Stimulated activated CD4-positive, alpha-beta T cell treated with anti-CD3 and anti-CD28 coated beads, Interleukin-1b, Interleukin-23, amount 100 ng/mL, for 1 hour (primary cell): ENCODE results near the gene TRIM63.

Experiments used
- DNase-seq, 2 donors: peaks; one replicate each; pipeline ENCODE4 v3.0.0-alpha.2; 2020; ENCODE audit warnings: low read depth in 2 of 2

TRIM63 gene

DNA sequence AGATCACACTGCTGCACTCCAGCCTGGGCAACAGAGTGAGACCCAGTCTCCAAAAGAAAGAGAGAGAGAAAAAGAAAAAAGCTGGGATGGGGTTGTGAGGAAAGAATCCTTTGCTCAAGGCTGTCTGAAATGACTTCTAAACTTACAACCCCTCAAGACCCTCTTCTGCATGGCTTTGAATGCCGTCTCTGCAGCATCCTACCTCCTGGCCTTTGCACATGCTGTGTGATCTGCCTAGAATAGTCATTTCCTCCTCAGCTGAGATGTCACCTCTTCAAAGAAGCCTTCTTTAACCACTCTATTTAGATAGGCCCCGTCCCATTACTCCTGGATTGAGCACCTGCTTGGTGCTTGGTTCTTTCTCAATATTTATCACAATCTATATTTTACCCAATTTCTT is 17.4 kb upstream of the TRIM63 start:
- no peak for DNase-seq

- no peak for DNase-seq
These were observed 16.7 kb upstream of the TRIM63 start for GRCh38 chr1:26084091-26084561.

DNA sequence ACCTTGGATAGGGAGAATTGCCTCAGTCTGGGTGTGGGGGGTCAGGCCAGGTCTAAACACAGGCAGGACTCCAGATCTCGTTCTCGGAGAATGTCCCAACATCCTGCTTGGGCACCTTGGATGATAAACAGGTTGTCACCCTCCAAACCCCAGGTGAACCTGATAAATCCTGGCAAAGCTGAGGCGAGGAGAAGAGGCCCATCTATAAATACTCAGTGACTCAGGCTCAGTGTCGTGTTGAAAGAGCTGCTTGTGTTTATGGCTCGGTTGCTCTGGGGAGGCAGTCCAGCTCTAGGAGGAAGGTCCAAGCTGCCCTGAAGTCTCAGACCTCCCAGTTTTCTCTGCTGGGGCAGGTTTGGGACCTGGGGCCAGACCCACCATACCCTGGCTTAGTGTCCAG is 15.8 kb upstream of the TRIM63 start:
- no peak for DNase-seq

- no peak for DNase-seq
These were observed 14.6 kb upstream of the TRIM63 start for GRCh38 chr1:26082020-26082350.

DNA sequence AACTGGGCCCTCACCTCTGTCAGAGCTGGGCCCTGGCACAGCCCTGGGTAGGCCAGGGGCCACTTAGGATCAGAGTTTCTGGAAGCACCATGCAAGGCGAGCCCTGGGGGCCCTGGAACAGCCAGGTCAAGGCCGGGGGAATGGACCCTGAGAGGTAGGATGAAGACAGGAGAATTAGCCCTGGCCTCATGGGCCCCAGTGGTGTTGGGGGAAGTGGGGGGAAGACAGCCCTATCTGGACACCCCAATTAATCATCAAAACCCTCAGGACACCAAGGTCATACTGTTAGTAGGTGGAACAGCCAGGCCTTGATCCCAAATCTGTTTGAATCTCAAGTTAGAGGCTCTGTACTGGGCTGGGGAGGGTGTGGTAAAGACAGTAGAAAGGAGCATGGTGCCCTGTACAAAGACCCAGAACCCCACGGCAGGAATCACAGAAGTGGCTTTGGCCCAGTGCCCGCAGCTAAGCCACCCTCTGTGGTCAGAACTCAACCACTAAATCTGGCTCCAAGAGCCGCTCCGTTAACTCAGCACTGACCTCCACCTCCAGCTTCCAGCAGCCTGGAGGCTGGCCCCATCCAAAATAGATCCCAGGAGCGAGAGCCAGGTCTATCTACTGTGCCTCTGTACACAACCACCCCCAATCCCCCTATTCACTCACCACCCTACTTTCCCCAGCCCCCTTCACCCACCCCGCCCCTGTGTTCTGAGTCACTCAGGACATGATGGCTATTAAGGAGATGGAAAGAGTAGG is 14.0 kb upstream of the TRIM63 start:
- DNase-seq = no peak

- no peak for DNase-seq
These were observed 12.8 kb upstream of the TRIM63 start for GRCh38 chr1:26079960-26080814.

GRCh38 chr1:26079178-26079563 is 11.7 kb upstream of the TRIM63 start:
- DNase-seq = no peak

DNA sequence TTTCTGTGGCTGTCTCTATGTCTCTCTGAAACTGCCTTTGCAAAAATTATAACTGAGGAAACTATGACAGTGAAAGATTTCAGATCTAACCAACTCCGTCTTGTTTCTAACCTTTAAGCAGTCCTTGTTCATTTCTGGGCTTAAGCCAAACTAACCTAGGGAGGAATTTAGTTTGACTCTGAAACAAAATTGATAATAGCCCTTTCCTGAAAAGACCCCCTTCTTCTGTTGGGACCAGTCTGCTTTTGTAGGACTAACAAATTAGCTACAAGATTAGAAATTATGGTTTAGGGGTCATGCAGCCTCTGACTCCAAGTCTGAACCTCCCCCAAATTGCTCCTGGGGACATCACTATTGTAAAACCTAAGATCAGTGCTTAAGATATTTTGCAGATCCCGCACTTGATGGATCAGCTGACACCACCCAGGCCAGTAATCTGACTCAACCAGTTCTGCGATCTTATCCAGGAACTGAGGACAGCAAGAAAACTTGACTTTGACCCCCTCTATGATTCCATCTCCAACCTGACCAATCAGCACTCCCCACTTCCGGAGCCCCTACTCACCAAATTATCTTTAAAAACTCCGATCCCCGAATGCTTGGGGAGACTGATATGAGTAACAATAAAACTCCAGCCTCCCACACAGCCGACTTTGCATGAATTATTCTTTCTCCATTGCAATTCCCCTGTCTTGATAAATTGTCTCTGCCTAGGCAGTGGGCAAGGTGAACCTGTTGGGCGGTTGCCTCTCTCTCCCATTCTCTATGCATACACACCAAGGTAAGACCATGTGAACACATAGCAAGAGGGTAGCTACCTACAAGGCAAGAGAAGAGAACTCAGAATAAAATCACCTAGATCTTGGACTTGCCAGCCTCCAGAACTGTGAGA is 11.1 kb upstream of the TRIM63 start:
- no peak for DNase-seq

GRCh38 chr1:26077524-26077923 is 10.1 kb upstream of the TRIM63 start:
- DNase-seq = no peak

DNA sequence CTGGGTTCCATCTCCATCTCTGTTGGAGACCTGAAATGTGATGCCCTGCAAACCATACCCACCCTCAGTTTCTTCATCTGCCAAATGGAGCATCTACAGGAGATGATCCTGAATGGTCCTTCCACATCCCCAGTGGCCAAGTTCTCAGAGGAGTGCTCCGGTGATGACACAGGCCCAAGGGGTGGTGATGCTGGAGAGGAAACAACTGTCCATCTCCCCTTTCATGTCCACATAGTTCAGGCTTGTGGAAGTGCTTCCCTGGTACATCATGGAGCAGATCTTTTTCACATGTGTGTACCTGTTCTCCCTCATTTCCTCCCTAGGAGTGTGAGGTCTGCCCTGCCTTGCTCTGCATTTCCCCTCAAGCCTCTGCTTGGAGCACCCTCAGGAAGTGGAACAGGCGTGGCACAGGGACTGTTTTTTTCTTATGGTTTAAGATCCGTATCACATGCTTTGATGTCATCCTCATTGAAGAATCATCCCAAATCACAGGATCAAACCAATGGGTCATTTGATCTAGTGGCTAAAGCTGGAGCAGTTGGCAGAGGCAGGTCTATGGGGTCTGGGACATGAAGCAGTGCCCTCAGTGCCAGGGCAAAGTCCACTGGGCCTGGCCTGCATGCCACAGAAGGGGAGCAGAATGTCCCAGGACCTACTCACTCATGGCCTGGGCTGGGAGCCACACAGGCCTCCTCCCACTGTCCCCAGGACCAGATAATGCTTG is 8.2 kb upstream of the TRIM63 start:
- no peak for DNase-seq

DNA sequence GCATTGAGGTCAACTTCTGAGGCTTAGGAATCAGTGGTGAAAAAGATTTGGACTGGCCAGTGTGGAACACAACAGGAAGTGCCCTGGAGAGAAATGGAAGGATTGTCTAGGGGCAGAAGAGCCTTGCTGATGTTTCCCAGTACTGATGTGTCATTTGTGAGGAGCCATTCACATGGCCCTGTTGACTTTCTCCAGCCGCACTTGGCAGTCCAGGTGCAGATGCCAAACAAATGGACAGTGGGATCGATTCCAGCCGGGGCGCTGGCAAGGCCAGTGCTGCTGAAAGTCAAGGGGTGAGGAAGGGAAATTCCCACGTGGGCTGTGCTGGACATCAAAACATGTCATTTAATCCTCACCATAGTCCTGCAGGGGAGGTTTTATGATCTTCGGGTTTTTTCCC is 4.9 kb upstream of the TRIM63 start:
- DNase-seq = no peak

GRCh38 chr1:26070963-26071342 is 3.5 kb upstream of the TRIM63 start:
- no peak for DNase-seq

DNA sequence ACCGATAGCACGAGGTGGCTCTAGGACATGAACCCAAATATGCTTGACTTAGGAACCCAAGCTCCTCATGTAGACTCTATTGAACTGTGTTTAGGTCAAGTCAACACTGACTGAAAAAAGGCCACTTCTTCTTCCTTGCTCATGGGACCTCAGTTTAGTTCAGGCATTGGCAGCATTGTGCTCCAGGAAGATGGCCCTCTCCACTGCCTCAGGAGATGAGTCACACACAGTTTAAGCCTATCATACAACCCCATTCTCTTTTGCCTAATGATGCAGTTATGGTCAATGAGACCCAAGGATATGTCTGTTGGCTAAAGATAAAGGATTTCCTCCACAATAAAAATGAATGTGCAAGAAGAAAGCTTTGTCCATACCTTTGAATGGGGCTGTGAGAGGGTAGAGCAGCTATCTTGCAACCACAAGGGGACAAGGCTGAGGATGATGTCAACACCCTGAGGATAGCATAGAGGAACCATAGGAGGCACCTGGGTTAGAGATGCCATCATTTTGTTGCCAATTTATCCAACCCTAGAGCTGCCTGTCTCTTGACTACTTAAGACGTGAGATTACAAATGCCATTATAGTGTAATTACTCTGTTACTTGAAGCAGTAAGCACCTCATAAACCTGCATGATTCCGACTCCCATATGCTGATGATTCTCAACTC is 3.0 kb upstream of the TRIM63 start:
- no peak for DNase-seq

DNA sequence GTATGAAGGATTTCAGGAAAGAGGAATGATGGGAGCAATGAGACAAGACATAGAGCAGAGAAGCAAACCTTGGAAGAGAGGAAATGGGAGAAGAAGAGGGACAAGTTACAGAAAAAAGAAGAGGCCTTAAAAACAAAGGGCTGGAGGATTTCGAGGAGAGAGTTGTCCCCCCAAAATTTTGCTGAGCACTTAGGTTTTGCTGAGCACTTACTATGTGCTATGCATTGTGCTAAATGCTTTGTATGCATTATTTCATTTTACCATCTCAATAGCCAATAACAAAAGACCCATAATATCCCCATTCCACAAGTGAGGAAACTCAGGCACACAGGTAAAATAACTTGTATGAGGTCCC is 2.5 kb upstream of the TRIM63 start:
- DNase-seq = no peak

DNA sequence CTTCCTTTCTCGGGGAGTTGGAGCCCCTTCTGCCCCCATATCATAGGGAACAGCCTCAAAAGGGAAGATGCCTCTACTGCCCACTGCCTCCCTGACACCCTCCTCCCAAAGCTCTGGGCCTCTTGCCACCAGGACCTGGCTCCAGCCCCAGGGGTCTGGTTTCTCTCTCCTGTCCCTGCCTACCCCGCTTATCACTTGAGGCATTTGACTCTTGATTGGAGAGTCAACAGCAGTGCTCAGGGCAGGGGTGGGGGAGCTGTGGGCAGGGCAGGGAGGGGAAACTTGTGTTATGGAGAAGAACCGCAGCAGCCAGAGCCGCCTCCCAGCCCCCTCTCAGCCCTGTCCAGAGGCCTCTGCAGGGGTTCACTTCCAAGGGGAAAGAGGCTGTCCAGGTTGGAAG is 573 bp downstream of the TRIM63 start:
- no peak for DNase-seq

GRCh38 chr1:26066160-26066559 is 1.3 kb downstream of the TRIM63 start:
- no peak for DNase-seq

- no peak for DNase-seq
These were observed 2.9 kb downstream of the TRIM63 start for GRCh38 chr1:26064553-26064952.

DNA sequence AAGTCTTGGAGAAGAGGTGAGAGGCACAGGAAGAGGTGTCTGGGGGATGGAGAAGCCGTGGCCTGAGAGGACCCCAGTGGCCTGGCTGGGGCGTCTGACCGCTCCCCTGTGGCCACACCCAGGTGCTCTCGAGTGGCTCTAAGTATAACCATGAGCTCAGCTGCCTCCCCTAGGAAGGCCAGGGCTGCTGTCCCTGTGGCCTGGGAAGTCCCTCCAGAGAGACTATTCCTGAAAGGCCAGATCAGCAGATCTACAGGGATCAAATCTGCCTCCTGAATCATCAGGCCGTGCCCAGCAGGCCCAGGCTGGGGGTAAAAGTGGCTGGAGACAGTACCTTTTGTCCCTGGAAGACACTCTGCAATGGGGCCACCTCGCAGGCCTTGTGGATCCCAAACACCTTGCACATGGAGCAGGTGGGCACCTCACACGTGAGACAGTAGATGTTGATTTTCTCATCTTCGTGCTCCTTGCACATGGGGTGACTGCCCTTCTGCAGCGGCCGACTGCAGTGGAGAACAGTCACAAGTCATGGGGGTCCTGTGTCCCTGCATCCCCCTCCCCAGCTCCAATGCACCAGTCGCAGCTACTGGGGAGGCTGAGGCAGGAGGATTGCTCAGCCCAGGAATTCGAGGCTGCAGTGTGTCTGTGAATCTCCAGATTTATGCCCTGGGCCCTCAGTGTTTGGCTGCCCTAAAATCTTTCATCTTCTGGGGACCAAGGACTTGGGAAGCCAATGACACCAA is 6.4 kb downstream of the TRIM63 start:
- no peak for DNase-seq

DNA sequence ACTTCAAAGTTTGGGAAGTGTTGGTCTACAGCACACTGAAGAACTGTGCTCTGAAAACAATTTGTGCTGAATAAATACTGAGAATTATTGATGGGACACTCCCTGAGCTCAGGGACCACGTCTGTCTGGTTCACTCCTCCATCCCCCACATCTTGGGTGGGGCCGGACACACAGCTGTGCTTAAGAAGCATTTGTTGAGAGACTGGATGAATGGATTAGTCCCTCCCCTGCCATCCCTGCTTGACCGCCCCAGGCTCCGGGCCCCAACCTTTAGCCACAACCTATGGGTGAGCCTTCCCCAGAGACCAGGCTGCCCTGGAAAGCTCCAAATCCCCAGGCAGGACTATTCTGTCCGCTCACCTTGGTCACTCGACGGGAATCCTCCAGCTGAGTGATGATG is 7.5 kb downstream of the TRIM63 start:
- no peak for DNase-seq

GRCh38 chr1:26058052-26058595 is 9.3 kb downstream of the TRIM63 start:
- no peak for DNase-seq
